Testis (tissue), 2 donors: ENCODE results near the gene DIDO1.

Experiments used
- CTCF ChIP-seq, 3 experiments: fragments of 450-650 bp in 2 of 3; fragments of 200-600 bp in 1 of 3; sonication (generic) in 1 of 3; IDR thresholded peaks; one replicate each; pipeline ENCODE4 v1.5.1; 2016 to 2019; ENCODE audit warnings: antibody characterized with exemption in 3 of 3, mild to moderate bottlenecking in 2 of 3, moderate library complexity in 1 of 3
- POLR2A ChIP-seq: fragments of 450-650 bp; IDR thresholded peaks from one replicate; pipeline ENCODE4 v1.6.1; 2017; ENCODE audit warnings: antibody characterized with exemption, mild to moderate bottlenecking, moderate library complexity

- no peak for TF ChIP-seq CTCF (IDR thresholded peaks at IDR 0.05)
- no peak for TF ChIP-seq POLR2A
Observed at GRCh38 chr20:62901891-62902290, 24.4 kb downstream of the DIDO1 start.
